ENCODE results near the gene SEMA3F.

Gene SEMA3F

DNA sequence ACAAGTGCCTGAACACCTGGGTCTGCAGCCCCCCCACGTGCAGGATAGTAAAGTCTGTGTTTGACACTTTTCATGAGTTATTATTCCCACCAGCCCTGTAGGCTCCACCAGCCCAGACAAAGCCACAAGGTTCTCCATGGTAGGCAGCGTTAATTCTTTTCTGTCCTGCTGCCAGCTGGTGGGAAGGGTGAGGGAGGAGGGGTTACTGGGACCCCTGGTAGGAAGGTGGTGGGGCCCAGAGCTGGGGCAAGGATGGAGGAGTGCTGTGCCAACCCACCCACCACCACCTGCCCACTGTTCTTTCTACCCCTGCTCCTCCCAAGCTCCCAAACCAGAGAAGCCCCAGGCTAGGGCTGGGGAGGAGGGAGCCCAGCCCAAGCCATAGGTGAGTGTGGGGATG lies 20.8 kb upstream of the SEMA3F start:
- no peak overlapping the region for H3K27ac ChIP-seq
- TF ChIP-seq, protein P1, sequence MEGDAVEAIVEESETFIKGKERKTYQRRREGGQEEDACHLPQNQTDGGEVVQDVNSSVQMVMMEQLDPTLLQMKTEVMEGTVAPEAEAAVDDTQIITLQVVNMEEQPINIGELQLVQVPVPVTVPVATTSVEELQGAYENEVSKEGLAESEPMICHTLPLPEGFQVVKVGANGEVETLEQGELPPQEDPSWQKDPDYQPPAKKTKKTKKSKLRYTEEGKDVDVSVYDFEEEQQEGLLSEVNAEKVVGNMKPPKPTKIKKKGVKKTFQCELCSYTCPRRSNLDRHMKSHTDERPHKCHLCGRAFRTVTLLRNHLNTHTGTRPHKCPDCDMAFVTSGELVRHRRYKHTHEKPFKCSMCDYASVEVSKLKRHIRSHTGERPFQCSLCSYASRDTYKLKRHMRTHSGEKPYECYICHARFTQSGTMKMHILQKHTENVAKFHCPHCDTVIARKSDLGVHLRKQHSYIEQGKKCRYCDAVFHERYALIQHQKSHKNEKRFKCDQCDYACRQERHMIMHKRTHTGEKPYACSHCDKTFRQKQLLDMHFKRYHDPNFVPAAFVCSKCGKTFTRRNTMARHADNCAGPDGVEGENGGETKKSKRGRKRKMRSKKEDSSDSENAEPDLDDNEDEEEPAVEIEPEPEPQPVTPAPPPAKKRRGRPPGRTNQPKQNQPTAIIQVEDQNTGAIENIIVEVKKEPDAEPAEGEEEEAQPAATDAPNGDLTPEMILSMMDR (conservative IDR thresholded peaks at IDR 0.05), result no peak

DNA sequence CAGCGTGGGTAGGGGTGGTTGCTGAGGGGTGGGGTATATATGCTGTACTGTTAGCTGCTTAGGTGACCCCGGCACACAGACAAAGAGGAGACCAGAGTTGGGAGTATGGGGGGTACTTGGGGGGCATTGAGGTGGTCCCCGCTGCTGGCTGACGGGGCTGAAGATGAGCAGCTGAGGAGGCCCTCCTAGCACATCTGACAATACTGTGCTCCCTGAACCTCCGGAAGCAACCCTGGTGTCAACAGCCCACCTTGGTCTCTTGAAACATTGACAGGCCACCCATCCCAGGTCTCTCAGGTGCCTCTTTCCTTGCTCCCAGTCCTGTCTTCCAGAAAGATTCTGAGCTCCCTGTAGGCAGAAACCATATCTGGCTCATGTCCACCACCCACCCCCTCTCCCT lies 19.2 kb upstream of the SEMA3F start:
- TF ChIP-seq, protein P1 (conservative IDR thresholded peaks at IDR 0.05), result no peak

DNA sequence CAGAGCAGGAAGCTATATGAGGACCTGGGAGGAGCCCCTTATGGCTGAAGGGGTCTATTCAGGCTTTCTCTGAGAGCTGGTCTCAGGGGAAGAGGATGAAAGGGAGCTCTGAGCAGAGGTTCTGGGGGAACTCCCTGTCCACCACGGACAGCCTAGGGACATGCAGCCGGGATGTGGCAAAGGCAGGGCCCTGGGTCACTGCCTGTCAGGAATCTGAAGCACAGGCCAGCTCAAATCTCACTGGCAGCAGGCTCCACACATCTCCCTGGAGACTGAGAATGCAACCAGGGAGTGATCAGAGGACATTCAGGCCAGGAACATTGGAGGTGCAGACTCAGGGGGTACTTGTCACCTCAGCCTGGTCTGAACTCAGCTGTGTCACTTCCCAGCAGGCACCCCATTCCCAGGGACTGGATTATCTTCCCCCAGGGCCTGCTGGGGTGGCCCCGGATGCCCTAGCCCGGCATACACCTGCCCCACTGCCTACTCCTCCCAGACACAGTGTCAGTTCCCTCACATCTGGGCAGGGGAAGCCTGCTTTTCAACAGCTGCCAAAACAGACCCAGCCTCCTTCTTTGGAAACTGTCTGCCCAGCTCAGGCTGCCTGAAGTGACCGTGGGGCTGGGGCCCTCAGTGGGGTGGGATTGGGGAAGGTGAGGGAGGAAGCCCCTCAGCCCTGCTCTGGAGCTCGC lies 18.3 kb upstream of the SEMA3F start:
- H3K27ac ChIP-seq, result peak overlapping the region; percentile 59; the same call in 1 of the 2 replicates
- TF ChIP-seq, protein P1 (conservative IDR thresholded peaks at IDR 0.05), result no peak

More for the DNA sequence above, 19.2 kb upstream of the SEMA3F start:
- no peak overlapping the region for H3K27ac ChIP-seq

DNA sequence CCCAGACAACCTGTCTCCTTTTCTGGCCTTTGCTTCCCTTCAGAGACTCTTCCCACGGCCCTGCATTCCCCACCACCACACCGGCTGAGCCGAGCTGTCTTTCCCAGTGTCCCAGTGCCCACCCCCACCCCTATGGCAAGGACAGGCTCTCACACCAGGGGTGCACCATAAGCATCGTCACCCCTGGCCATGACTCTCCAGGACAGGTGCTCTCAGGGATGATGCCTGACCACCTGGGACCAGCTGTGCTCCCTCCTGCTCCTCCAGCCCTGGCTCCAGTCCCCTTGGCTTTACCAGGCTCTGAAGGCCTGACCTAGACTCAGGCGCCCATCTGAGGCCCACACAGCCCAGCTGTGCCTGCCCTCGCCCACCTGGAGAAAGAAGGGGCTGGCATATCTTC lies 17.6 kb upstream of the SEMA3F start:
- TF ChIP-seq, protein P1 (conservative IDR thresholded peaks at IDR 0.05), result no peak
- H3K27ac ChIP-seq, result peak overlapping the region; percentile 59; the same call in 1 of the 2 replicates

DNA sequence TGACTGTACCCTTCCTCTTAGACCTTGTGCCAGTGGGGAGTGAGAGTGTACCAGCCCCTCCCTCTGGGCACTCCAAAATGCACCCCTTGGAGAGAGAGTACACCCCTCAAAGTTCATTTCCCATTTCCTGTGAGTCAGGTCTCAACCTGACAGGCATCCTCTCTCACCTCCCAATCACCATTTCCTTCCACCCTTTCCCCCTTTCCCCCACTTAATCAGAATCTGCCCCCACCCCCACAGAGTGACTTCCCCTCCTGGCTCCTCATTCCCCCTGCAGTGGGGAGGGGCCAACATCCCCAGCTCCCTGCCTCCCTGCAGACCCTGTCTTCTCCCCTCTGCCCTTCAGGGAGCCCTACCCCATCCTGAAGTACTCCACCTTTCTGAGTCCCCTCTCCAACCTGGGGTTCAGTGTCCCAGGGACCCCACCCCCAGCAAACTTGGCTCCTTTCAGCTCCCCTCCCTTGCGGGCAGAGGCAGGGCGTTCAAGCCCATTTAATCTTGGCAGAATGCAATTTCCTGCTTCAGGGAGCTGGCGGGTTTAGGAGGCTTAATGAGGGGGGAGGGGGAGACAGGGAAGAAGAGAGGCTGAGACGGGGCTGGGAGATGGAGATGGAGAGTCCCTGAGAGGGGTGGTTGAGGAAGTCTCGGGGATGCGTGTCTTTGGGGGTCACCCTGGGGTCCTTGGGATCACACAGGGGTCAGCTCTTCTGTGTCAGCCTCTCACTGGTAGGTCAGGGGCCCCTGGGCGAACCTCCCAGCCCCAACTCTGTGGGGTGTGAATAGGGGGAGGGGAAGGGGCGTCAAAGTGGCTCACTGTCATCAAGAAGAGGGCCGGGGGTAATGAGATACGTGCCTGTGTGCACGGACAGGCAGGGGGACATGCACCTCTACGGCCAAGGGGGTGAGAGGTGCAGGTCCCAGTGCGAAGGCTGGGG lies 16.6 kb upstream of the SEMA3F start:
- TF ChIP-seq, protein P1 (conservative IDR thresholded peaks at IDR 0.05), result no peak
- peak overlapping the region; percentile 59; the same call in 1 of the 2 replicates for H3K27ac ChIP-seq

DNA sequence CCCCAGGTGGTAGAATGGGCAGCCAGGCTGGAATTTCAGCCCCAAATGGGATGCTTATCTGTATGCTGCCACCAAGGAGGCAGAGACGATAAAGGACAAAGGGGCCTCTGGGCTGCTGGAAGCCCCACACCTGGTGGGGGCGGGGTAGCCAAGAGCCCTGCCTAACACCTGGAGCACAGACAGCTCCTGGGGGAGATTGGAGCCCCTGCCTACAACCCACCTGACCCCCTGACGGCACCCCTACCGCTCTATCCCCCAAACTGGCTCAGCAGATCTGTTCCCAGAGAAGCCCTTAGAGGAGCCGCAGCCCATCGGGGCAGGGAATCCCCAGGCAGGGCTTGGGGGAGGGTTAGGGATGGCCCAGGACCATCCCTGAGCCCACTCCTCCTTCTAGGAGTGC lies 15.8 kb upstream of the SEMA3F start:
- TF ChIP-seq, protein P1 (conservative IDR thresholded peaks at IDR 0.05), result no peak
- H3K27ac ChIP-seq, result peak overlapping the region; percentile 59; the same call in 1 of the 2 replicates

DNA sequence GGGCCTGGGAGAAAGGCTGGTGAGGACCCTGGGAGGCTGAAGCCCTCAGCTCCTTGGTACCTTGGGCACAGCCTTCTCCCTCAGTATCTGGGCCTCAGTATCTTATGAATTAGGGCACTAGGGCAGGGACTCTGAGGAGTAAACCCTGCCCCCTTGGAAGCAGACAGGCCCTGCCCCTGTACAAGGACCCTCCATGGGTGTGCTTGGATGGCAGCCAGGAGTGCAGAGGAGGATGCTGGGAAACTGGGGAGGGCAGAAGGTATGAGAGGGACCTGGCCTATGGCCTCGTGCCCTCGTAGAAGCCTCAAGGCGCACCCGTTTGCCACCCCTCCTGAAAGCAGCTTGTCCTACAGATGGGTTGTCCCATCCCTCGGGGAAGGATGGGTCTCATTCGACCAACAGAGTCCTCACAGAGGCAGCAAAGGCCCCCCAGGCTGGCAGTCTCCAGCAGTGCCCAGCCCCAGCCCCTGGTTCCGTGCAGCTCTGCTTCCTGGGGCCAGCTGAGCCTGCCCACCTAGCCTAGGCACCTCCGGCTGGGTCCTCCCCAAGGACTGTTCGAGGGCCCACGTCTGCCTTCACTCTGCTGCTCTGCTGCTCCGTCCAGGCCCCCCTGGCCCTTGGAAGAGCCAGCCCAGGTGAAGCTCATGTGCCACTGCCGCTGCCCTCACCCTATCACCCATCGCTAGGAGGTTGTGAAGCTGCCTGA lies 15.3 kb upstream of the SEMA3F start:
- H3K27ac ChIP-seq, result peak overlapping the region; percentile 59; the same call in 1 of the 2 replicates
- TF ChIP-seq, protein P1 (conservative IDR thresholded peaks at IDR 0.05), result no peak
